Raji (cell line): ENCODE data around the gene ADAM10.

Experiments used
- POLR2A ChIP-seq: IDR thresholded peaks from 2 replicates; pipeline ENCODE4 v1.6.1; 2011; ENCODE audit warnings: low read depth, low read length, control low read depth; ENCODE audit not compliant: insufficient read depth

ADAM10 gene

DNA sequence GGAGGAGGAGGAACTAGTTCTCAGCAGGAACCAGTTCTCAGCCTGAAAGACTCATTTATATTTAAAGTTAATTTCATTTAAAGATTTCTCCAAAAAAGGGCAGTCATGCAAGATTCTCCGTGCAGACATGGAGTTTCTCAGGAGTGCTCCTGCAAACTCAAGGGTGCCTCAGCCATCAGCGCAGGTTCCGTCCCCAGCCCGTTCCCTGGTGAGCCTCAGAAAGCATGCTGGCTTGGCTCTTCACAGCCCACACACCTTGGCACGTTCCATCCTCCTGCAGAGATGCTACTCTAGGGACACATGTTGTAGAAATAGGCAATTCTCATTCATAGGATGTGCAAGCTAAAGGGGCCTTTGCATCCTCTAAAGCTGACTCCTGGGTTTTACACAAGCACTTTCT, 194.7 kb downstream of the ADAM10 start:
- TF ChIP-seq POLR2A = no peak

DNA sequence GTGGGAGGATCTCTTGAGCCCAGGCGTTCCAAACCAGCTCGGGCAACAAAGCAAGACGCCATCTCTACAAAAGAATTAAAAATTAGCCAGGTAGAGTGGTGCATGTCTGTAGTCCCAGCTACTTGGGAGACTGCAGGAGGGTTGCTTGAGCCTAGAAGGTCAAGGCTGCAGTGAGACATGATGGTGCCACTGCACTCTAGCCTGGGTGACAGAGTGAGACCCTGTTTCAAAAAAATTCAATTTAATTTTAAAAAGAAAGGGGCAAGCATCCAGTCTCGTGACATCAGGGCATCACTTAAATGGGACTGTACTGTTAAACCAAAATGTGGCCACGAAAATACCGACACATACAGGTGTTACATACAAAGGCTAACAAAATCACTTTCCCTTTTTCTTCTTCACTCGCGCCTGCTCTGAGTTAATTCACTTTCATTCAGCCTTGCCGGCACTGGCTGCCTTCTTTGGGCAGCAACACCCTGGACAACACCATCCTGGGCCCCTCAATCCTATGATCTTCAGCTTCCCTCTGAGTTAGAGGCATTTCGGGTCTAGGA, 196.1 kb downstream of the ADAM10 start:
- no peak for TF ChIP-seq POLR2A

DNA sequence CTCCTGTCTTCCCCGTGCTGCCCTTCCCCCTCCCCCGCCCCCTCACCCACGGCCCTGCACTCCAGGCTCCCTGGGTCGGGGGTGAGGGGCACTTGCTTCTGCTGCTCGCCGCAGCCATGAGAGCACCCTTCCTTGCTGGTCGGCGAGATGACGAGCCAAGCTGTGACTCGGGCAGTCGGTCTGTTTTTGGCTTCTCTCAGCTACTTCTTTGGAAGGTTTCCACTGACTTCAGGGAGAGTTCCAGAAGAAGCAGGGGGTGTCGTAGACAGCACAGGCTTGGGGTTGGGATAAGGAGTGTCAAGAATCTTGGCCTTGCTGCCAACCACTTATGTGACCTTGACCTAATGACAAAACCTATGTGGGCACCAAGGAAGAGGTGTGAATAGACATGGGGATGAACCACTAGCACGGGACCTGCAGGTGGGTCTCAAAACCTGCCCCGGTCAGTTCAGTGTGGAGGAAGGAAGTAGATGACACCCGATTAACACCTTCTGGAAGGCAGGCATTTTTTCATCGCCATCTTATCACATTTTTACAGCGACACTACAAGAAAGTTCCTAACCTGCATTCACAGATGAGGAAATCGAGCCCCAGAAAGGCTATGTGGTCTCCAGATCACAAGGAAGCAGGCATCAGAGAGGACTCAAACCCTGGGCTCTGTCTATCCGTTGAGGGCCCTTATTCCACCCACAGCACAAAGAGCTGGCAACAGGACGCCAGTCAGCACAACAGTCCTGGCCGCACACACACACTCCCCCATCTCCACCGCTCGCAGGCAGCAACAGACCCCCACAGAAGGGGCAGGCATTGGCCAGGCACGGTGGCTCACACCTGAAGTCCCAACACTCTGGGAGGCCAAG, 196.8 kb downstream of the ADAM10 start:
- no peak for TF ChIP-seq POLR2A

DNA sequence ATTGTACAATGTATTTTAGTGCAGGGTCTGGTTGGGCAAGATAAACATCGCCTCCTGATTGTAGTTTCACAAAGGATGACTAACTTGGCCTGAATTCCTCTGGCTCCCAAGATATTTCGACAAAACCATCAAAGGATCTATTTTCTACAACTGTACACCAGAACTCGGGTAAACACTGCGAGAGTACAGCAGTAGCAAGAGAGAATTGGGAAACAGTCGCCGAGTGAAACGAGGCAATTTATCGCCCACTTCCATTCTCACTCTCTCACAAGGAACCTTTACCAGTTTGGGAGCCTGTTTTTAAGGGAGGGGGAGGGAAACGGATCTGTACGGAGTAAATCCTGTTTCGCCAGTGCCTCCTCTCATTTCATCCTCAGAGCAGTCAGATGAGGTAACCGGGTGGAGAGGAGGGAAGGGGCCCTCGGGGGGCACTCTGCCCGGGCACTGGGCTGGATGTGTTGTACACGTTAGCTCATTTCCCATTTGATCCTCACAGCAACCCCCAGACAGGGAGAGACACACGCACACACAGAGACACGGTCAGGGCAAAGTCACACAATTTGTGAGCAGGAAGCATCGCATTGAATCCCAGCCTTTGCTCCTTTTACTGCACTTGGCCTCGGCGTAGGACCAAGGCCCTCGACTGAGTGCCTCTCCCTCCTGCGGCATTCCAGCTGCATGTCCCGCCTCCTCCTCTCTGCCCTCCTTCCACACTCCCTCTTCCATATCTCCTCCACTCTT, 197.6 kb downstream of the ADAM10 start:
- no peak for TF ChIP-seq POLR2A

DNA sequence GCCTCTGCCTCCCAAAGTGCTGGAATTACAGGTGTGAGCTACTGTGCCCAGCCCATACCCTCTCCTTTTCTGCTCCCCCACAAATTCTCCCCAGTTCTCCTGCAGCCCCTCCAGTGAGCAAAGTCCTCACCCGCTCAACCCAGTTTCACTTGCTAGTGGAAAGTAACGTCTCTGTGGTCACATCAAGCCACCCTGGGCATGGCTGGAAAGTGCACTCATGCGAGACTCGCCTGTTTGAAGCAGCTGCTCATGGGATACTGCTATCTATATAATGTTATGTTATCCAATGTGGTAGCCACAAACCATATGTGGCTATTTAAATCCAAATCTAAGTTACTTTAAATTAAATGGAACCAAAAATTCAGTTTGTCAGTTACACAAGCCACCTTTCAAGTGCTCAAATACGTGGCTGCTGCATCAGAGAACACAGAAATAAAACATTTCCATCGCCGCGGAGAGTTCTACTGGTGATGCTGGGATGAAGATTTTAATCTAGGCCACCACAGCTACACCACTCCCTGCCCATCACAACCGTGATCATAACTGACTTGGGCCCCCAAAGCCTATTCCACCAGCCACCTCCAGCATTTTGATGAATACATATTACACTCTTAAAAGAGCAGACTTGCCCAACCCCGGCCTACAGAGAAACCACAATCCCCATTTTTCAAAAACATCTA, 198.3 kb downstream of the ADAM10 start:
- no peak for TF ChIP-seq POLR2A

DNA sequence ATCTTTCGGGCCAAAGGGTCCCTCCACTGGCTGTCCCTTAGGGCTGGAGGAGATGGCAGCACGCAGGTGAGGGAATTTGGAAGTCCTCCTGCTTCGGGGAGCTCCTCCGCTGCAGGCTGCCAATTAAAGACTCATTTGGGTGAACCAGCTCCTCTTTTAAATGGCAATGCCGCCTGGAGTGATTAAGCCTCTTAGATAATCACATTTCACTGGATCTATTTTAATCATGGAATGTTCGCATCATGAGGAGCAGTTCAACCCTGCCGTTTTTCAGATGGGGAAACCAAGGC, 199.8 kb downstream of the ADAM10 start:
- no peak for TF ChIP-seq POLR2A

DNA sequence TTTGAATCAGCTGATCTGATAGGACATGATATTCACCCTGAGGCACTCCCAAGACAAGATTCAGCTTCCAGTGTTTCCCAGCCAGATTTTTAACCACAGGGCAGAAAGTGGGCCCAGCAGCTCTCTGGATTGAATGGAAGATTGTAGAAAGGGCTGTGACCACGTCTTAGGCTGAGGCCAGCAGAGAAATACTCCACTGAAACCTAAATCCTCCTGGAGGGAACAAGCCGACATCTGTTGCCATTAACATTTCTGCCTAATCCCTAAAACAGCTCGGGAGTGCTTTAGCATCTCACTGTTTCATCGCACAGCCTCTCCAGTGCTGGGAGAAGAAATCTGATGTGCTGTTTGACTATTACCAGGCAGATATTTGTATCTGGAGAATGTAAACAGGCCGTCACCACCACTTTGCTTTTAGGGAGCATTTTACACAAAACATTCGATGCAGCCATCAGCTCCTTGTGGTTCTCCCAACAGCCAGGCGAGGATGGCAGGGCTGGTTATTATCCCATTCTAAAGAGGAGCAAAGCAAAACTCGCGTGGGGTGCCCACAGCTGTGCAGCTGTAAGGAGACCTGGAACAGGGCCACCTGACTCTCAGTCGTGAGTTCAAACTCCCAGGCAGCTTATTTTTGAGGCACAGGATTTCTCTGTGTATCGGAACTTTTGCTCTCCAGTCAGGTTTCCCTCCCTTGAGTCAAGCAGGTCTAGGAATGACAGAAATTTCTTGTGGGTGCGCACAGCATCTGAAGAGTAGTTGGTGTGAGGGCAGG, 200.3 kb downstream of the ADAM10 start:
- TF ChIP-seq POLR2A = no peak

DNA sequence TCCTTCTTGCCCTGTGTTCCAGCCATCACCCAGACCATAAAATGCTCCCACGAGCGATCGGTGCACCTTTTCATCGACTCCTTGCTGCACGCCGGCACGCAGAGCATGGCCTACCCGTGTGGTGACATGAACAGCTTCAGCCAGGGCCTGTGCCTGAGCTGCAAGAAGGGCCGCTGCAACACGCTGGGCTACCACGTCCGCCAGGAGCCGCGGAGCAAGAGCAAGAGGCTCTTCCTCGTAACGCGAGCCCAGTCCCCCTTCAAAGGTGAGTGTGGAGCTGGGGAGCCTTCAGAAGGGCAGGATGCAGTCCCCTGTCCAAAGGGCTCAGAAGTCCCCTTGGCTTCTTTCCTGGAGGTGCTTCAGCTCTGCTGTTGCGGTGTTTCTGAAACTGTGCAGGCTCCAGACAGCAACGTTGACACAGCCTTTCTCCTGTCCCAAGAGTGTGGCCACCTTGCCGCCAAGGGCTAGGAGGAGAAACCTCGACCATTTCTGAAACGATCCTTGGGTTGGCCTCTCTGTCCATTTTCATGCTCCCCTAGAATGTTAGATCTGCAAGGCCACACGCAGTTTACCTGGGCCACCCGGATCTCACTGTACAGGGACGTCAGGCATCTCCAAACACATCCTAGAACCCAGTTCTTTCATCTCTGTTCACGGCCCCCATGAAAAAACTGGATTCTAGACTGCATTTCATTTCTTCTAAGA, 201.0 kb downstream of the ADAM10 start:
- no peak for TF ChIP-seq POLR2A

DNA sequence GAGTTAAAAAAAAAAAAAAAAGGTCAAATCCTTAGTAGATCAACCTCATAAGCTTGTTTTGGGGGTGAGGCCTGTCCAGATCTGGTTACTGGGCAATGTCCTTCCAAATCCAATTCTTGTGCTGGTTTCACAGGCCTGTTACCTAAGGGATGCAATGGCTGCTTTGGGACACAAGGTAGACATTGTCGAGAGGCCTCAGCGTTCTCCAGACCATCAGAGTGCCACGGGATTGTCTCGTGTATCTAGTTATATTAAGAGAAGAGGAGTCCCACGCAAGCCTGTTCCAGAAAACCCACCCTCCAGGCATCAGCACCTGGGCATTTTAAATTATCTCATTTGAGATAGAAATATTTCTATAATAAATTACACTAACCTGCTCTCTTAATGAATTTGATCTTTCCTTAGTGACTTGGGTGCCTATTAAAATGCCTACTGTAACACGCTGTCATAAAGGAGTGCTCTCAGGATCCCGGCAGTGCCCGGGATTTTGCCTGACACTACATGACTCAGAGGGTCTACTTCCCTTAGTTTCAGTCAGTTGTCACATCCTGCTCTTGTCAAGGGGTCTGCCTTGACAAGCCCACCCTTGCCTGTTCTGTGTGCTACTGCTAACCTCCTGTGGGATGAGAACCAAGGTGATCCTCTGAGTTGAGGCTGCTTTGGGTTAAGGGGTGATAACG, 201.7 kb downstream of the ADAM10 start:
- no peak for TF ChIP-seq POLR2A

DNA sequence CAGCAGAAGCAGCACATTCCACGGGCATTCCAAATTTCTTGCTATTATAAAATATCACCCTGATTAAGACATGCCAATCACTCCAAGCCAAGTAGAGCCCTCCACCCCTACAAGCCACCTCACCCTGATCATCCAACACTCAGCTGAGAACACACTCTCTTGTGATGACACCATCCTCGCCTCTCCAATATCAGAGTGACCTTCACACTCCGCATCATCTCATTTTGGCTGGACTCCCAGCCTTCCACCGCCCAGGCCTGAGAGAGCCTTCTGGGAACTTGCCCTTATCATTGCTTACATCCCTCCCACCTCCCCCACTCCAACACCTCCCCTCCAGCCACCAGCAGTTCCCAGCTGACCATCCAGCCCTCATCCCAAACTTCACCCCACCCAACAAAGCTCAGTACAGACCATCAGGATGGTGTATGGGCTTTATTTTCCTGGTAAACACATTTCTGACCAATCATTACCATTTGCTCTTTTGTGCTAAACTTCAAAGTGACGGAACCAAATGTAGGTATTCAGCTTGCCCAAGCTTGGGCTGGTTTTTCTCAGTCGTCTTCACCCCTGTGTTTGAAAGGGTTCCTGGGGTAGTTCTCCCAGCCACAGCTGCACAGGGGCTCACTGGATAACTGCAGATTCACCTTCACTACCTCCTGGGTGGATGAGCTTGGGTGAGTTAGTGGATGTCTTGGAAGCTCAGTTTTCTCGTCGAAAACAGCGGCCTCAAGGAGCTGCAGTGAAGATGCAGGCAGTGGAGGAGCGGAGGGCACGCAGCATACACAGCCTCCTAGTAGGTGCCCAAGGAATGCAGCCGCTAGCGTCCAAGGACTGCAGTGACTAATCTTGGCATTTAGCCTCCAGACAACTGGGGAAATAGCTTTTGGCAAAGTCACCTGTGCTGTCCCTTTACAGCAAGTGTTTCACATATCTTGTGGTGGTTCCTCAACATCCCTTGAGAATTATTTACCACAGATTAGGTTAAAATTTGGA, 202.6 kb downstream of the ADAM10 start:
- TF ChIP-seq POLR2A = no peak

DNA sequence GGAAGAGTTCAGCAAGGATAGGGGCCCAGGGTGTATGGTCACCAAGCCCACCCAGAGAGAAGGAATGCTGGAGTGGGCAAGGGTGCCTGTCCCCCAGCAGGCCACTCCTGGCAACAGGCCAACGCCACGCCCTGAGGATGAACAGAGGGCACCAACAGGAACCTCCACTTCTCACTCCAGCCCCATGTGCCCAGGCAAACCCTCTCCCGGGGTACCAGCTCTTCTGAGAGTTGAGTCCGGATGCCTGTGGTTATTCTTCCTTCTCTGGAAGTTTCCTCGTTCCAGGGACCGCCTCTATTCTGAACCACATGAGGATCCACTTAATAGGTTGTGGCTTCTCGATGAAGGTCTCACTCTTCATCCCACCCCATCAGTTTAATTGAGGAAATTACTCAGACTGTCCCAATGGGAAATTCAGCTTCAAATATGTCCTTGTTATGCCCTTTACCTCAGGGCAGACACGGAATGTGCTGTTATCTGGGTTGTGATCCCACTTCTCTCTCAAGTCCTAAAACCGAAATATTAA, 203.4 kb downstream of the ADAM10 start:
- TF ChIP-seq POLR2A = no peak

DNA sequence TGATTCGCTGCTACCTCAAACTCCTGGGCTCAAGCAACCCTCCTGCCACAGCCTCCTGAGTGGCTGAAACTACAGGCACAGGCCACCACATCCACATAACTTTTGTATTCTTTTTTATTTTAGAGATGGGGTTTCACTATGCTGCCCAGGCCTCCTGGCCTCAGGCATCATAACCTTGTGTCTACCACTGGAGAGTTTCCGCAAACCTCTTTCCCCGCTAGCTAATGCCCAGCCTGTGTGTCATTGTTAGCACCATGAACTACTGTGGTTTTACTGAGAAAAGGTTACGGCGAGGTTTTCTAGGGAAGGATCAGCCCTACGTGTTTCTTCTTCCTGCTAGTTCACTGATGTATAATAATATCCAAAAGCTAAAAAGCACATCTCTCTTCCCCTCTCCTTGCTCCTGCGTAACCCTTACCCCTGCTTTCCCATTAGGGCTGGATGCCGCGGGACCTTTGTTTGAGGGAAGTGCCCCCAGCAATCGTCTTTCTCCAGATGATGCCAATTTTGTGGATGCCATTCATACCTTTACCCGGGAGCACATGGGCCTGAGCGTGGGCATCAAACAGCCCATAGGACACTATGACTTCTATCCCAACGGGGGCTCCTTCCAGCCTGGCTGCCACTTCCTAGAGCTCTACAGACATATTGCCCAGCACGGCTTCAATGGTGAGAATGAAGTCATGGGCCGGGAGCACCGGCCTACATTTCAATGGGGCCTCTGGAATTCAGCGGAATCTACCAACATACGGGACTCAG, 204.0 kb downstream of the ADAM10 start:
- no peak for TF ChIP-seq POLR2A

DNA sequence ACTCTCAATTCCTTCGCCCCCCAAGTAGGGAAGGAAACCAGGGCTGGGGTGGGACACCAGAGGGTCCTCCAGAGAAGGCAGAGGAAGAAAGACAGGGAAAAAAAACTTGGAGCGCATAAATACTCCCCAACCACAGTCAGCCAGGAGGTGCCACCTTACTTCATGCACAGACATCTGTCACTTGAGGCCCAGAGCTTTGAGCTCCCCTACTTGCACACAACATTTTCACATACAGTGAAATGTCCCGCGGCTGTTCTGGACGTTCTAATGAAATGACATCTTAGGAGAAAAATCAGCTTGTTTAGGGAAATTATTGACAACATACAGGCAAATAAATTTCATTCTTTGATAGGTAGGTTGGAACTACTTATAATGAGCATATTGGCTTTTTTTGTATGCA, 204.8 kb downstream of the ADAM10 start:
- TF ChIP-seq POLR2A = no peak
